Uterus (tissue), 2 donors: ENCODE data around the gene BTBD16.

ENCODE experiments used
- POLR2A ChIP-seq, 2 donors: fragments of 450-650 bp; IDR thresholded peaks; one replicate each; pipeline ENCODE4 v1.6.1; 2016; ENCODE audit warnings: antibody characterized with exemption in 2 of 2, mild to moderate bottlenecking in 1 of 2, moderate library complexity in 1 of 2
- TF ChIP-seq, protein P1 (sequence below), 4 experiments: fragments of 200-600 bp in 2 of 4; fragments of 450-650 bp in 2 of 4; sonication (generic) in 2 of 4; IDR thresholded peaks; one replicate each; pipeline ENCODE4 v1.5.1; 2016 to 2019; ENCODE audit warnings: antibody characterized with exemption in 4 of 4, mild to moderate bottlenecking in 2 of 4, moderate library complexity in 1 of 4

DNA sequence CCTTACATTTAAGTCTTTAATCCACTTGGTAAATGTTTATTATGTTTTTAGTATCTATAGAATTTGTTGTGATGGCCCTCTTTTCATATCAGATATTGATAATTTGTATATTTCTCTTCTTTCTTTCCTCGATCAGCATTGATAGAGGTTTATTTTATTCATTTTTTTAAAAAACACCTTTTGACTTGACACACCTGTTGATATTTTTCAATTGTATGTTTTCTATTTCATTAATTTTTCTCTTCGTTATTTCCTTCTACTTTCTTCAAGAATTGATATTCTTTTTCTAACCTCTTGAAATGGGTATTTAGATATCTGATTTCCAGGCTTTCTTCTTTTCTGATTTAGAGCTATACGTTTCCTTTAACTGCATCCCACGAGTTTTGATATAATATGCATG lies 50.9 kb downstream of the BTBD16 start:
- TF ChIP-seq, protein P1, sequence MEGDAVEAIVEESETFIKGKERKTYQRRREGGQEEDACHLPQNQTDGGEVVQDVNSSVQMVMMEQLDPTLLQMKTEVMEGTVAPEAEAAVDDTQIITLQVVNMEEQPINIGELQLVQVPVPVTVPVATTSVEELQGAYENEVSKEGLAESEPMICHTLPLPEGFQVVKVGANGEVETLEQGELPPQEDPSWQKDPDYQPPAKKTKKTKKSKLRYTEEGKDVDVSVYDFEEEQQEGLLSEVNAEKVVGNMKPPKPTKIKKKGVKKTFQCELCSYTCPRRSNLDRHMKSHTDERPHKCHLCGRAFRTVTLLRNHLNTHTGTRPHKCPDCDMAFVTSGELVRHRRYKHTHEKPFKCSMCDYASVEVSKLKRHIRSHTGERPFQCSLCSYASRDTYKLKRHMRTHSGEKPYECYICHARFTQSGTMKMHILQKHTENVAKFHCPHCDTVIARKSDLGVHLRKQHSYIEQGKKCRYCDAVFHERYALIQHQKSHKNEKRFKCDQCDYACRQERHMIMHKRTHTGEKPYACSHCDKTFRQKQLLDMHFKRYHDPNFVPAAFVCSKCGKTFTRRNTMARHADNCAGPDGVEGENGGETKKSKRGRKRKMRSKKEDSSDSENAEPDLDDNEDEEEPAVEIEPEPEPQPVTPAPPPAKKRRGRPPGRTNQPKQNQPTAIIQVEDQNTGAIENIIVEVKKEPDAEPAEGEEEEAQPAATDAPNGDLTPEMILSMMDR (IDR thresholded peaks at IDR 0.05) = no peak
- no peak for TF ChIP-seq POLR2A (IDR thresholded peaks at IDR 0.05)
